ENCODE data around the gene MKS1. TPM values are rescaled to one million over a fixed set of nuclear protein-coding genes. Genes with fewer than 3 reads are reported as not detected.
A peak's percentile ranks its signal among the peaks of the same experiment; 100 is the strongest.

The MKS1 gene
- total RNA-seq: 18.8 and 20.5 TPM in 2 replicates

- Mint-ChIP-seq H3K27ac (peak within 1 kb of the TSS; percentile 93), H3K27me3 (ENCODE audit: low read depth) (peaks cover 8% of the 10 kb centered on the region), H3K4me1 (ENCODE audit: low read depth) (peaks cover 28% of the 10 kb centered on the region), H3K36me3 (ENCODE audit: low read depth) (peaks cover 2% of the 10 kb centered on the region), H3K9me3 (no peaks in the 10 kb centered on the region), H3K4me3 (ENCODE audit: low read depth) (peak within 1 kb of the TSS; percentile 96)
- intact Hi-C loops (cut with micrococcal nuclease): no loop called here
- DNase-seq (ENCODE audit: low spot score): peak; percentile 95
Measured at GRCh38 chr17:58219007-58219788, at the start of gene MKS1. MKS1 (minus strand) TSS chr17:58219255; CDS start chr17:58219230, 25 bp downstream.

DNA sequence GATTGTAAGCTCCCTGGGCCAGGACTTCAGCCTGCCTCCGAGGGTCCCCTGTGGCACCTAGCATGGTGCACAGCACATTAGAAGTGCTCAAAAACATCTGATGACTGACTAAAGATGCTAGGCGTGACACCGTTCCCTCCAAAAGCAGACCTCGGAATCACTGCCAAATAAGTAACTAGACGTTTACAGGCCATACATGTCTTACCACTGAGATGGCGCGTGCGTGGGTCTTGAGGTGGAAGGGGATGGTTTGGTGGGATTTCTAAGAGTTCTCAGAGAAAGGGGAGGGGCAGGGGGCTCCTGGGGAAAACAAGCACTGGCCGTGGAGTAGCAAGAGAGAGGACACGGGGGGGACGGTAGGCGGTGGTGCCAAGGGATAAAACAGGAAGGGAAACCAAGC is 49.3 kb upstream of the MKS1 start:
- H3K27me3 Mint-ChIP-seq (ENCODE audit: low read depth): peaks cover 23% of the 10 kb centered on the region
- peaks cover under 1% of the 10 kb centered on the region for H3K4me1 Mint-ChIP-seq (ENCODE audit: low read depth)
- no peak for DNase-seq (ENCODE audit: low spot score)
- no peak overlapping the region for H3K4me3 Mint-ChIP-seq (ENCODE audit: low read depth)
- no peaks in the 10 kb centered on the region for H3K9me3 Mint-ChIP-seq
- H3K27ac Mint-ChIP-seq: no peak overlapping the region
- intact Hi-C loops (cut with micrococcal nuclease): no loop called here
- no peaks in the 10 kb centered on the region for H3K36me3 Mint-ChIP-seq (ENCODE audit: low read depth)

DNA sequence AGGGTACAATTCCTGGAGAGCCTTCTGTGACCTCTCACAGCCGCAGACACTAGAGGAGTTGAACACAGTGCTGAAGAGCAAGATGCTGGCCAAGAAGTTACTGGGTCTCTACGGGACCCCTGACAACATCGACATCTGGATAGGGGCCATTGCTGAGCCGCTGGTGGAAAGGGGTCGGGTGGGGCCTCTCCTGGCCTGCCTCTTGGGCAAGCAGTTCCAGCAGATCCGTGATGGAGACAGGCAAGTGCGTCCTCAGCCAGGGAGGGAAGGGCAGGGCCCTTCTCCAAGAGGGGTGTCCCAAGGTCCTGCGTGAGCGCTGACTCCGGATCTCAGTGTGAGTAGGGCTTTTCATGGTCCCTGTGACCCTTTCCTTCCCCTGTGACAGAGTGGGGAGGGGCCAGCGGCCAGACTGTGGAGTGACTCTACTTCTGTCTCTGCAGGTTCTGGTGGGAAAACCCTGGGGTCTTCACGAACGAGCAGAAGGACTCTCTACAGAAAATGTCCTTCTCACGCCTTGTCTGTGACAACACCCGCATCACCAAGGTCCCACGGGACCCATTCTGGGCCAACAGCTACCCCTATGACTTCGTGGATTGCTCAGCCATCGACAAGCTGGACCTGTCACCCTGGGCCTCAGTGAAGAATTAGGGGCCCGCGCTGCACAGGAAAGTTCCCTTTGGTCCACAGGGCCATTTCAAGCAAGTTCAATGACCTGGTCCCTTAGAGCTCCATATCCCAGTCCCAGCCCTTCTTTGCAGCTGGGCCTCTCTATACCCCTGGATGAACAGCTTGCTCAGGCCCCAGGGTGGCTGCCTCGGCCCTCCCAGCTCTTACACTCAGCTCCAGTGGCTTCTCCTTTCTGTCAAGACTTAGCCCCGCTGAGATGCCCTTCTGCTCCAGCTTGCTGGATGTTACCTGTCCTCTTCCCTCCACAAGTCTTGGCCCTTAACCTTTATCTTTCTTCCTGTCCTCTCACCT is 48.6 kb upstream of the MKS1 start:
- Mint-ChIP-seq H3K27ac (no peak overlapping the region), H3K9me3 (no peaks in the 10 kb centered on the region), H3K27me3 (ENCODE audit: low read depth) (peaks cover 30% of the 10 kb centered on the region), H3K4me1 (ENCODE audit: low read depth) (no peaks in the 10 kb centered on the region), H3K36me3 (ENCODE audit: low read depth) (no peaks in the 10 kb centered on the region), H3K4me3 (ENCODE audit: low read depth) (no peak overlapping the region)
- DNase-seq (ENCODE audit: low spot score): no peak
- intact Hi-C loops (cut with micrococcal nuclease): no loop called here

GRCh38 chr17:58265902-58266875 is 47.1 kb upstream of the MKS1 start:
- Mint-ChIP-seq H3K4me3 (ENCODE audit: low read depth) (no peak overlapping the region), H3K4me1 (ENCODE audit: low read depth) (no peaks in the 10 kb centered on the region), H3K9me3 (no peaks in the 10 kb centered on the region), H3K27ac (no peak overlapping the region), H3K36me3 (ENCODE audit: low read depth) (no peaks in the 10 kb centered on the region), H3K27me3 (ENCODE audit: low read depth) (peaks cover 42% of the 10 kb centered on the region)
- intact Hi-C loops (cut with micrococcal nuclease): no loop called here
- DNase-seq (ENCODE audit: low spot score): no peak

DNA sequence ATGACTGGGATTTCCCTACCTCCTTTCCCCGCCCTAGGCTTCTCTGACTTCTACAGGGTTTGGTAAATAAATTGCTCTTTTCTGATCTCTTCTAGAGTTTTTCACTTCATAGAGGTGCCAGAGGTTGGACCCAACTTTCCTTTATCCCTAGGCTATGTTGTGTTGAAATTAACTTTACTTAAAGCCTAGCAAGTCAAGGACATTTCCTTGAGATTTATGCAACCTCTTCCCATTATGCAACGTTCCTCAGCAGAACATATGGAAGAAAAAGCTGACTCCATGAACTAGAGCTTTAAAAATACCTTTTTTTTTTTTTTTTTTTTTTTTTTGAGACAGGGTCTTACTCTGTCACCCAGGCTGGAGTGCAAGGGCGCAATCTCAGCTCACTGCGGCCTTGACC is 46.2 kb upstream of the MKS1 start:
- H3K27me3 Mint-ChIP-seq (ENCODE audit: low read depth): peaks cover 51% of the 10 kb centered on the region
- intact Hi-C loops (cut with micrococcal nuclease): no loop called here
- H3K4me1 Mint-ChIP-seq (ENCODE audit: low read depth): no peaks in the 10 kb centered on the region
- H3K27ac Mint-ChIP-seq: no peak overlapping the region
- no peak for DNase-seq (ENCODE audit: low spot score)
- H3K36me3 Mint-ChIP-seq (ENCODE audit: low read depth): no peaks in the 10 kb centered on the region
- no peaks in the 10 kb centered on the region for H3K9me3 Mint-ChIP-seq
- no peak overlapping the region for H3K4me3 Mint-ChIP-seq (ENCODE audit: low read depth)

GRCh38 chr17:58264407-58265103 is 45.5 kb upstream of the MKS1 start:
- H3K4me1 Mint-ChIP-seq (ENCODE audit: low read depth): no peaks in the 10 kb centered on the region
- intact Hi-C loops (cut with micrococcal nuclease): no loop called here
- H3K9me3 Mint-ChIP-seq: no peaks in the 10 kb centered on the region
- no peak for DNase-seq (ENCODE audit: low spot score)
- H3K36me3 Mint-ChIP-seq (ENCODE audit: low read depth): no peaks in the 10 kb centered on the region
- no peak overlapping the region for H3K4me3 Mint-ChIP-seq (ENCODE audit: low read depth)
- no peak overlapping the region for H3K27ac Mint-ChIP-seq
- peaks cover 53% of the 10 kb centered on the region for H3K27me3 Mint-ChIP-seq (ENCODE audit: low read depth)

- Mint-ChIP-seq H3K4me1 (ENCODE audit: low read depth) (no peaks in the 10 kb centered on the region), H3K4me3 (ENCODE audit: low read depth) (no peak overlapping the region), H3K9me3 (no peaks in the 10 kb centered on the region), H3K27ac (no peak overlapping the region), H3K36me3 (ENCODE audit: low read depth) (no peaks in the 10 kb centered on the region), H3K27me3 (ENCODE audit: low read depth) (peaks cover 58% of the 10 kb centered on the region)
- no peak for DNase-seq (ENCODE audit: low spot score)
- intact Hi-C loops (cut with micrococcal nuclease): no loop called here
Measured at GRCh38 chr17:58263773-58264172, 44.7 kb upstream of the MKS1 start.

- Mint-ChIP-seq H3K27me3 (ENCODE audit: low read depth) (peaks cover 71% of the 10 kb centered on the region), H3K4me1 (ENCODE audit: low read depth) (no peaks in the 10 kb centered on the region), H3K9me3 (no peaks in the 10 kb centered on the region), H3K4me3 (ENCODE audit: low read depth) (no peak overlapping the region), H3K27ac (no peak overlapping the region), H3K36me3 (ENCODE audit: low read depth) (no peaks in the 10 kb centered on the region)
- DNase-seq (ENCODE audit: low spot score): no peak
- intact Hi-C loops (cut with micrococcal nuclease): no loop called here
Measured at GRCh38 chr17:58262149-58262548, 43.1 kb upstream of the MKS1 start.

DNA sequence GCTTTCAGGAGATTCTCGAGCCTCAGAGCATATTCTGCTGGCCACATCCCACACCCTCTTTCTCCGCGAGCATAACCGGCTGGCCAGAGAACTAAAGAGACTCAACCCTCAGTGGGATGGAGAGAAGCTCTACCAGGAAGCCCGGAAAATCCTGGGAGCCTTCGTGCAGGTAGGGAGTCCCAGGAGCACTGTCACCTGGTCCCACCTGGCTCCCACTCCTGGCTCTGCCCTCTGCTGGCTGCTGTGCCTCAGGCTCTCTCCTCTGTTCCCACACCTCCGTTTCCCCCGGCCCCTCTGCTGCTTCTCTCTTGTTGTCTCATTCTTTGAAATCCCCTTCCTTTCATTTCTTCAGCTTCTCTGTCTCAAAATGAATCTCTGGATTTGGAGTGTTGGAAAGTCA is 35.7 kb upstream of the MKS1 start:
- DNase-seq (ENCODE audit: low spot score): no peak
- intact Hi-C loops (cut with micrococcal nuclease): no loop called here
- peaks cover 54% of the 10 kb centered on the region for H3K27me3 Mint-ChIP-seq (ENCODE audit: low read depth)

GRCh38 chr17:58253082-58253481 is 34.0 kb upstream of the MKS1 start:
- no peaks in the 10 kb centered on the region for H3K36me3 Mint-ChIP-seq (ENCODE audit: low read depth)
- H3K4me1 Mint-ChIP-seq (ENCODE audit: low read depth): peaks cover 9% of the 10 kb centered on the region
- DNase-seq (ENCODE audit: low spot score): no peak
- intact Hi-C loops (cut with micrococcal nuclease): no loop called here
- H3K9me3 Mint-ChIP-seq: no peaks in the 10 kb centered on the region
- H3K27me3 Mint-ChIP-seq (ENCODE audit: low read depth): peaks cover 51% of the 10 kb centered on the region
- H3K4me3 Mint-ChIP-seq (ENCODE audit: low read depth): no peak overlapping the region
- H3K27ac Mint-ChIP-seq: no peak overlapping the region

More for the DNA sequence above, 35.7 kb upstream of the MKS1 start:
- H3K27ac Mint-ChIP-seq: peak overlapping the region; percentile 62
- no peaks in the 10 kb centered on the region for H3K36me3 Mint-ChIP-seq (ENCODE audit: low read depth)
- no peak overlapping the region for H3K4me3 Mint-ChIP-seq (ENCODE audit: low read depth)
- no peaks in the 10 kb centered on the region for H3K4me1 Mint-ChIP-seq (ENCODE audit: low read depth)
- no peaks in the 10 kb centered on the region for H3K9me3 Mint-ChIP-seq

DNA sequence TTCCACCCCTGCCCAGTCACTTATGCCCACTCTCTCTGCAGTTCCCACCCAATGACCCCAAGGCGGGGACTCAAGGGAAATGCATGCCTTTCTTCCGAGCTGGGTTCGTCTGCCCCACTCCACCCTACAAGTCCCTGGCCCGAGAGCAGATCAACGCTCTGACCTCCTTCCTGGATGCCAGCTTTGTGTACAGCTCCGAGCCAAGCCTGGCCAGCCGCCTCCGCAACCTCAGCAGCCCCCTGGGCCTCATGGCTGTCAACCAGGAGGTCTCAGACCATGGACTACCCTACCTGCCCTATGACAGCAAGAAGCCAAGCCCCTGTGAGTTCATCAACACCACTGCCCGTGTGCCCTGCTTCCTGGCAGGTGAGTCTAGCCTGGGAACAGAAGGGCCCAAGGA is 33.1 kb upstream of the MKS1 start:
- intact Hi-C loops (cut with micrococcal nuclease): no loop called here
- H3K4me1 Mint-ChIP-seq (ENCODE audit: low read depth): peaks cover 15% of the 10 kb centered on the region
- peaks cover 46% of the 10 kb centered on the region for H3K27me3 Mint-ChIP-seq (ENCODE audit: low read depth)
- no peak overlapping the region for H3K27ac Mint-ChIP-seq
- no peak overlapping the region for H3K4me3 Mint-ChIP-seq (ENCODE audit: low read depth)
- DNase-seq (ENCODE audit: low spot score): no peak
- no peaks in the 10 kb centered on the region for H3K36me3 Mint-ChIP-seq (ENCODE audit: low read depth)
- no peaks in the 10 kb centered on the region for H3K9me3 Mint-ChIP-seq

Measured in activated T-helper 2 cell treated with anti-CD3 and anti-CD28 coated beads, Interferon-gamma antibody, Interleukin-2, Interleukin-4, amounts not matched to agents 10 μg/mL and 5 μg/mL and 100 μg/mL, durations not matched to agents 14 hours and 24 hours and 36 hours (primary cell).